Smooth muscle cell (in vitro differentiated cells): ENCODE measurements around the gene ZRANB1. TPM values are rescaled to one million over a fixed set of nuclear protein-coding genes. Genes with fewer than 3 reads are reported as not detected.

Source experiments
- DNase-seq: peaks from one replicate; lab custom pipeline; 2025; ENCODE audit not compliant: unreplicated experiment; lab: John Stamatoyannopoulos, UW
- H2AFZ ChIP-seq: fragments of 200-600 bp; sonication (generic); 2 replicates; pipeline ENCODE4 v1.6.0; 2016; ENCODE audit warnings: antibody characterized with exemption, low read depth, mild to moderate bottlenecking
- H3F3A ChIP-seq: fragments of 200-600 bp; sonication (generic); 2 replicates; pipeline ENCODE4 v1.6.0; 2017; ENCODE audit warnings: antibody characterized with exemption, low read depth
- H3K27ac ChIP-seq: fragments of 200-600 bp; sonication (generic); 2 replicates; pipeline ENCODE4 v1.5.1; 2016; ENCODE audit warnings: low read depth, mild to moderate bottlenecking
- H3K27me3 ChIP-seq: fragments of 200-600 bp; sonication (generic); 2 replicates; pipeline ENCODE4 v1.6.1; 2016; ENCODE audit warnings: low read depth, mild to moderate bottlenecking
- H3K36me3 ChIP-seq: fragments of 200-600 bp; sonication (generic); 2 replicates; pipeline ENCODE4 v1.5.1; 2016; ENCODE audit warnings: low read depth
- H3K4me1 ChIP-seq: fragments of 200-600 bp; sonication (generic); 2 replicates; pipeline ENCODE4 v1.5.1; 2016; ENCODE audit warnings: low read depth
- H3K4me2 ChIP-seq: fragments of 200-600 bp; sonication (generic); 2 replicates; pipeline ENCODE4 v1.6.0; 2016; ENCODE audit warnings: mild to moderate bottlenecking
- H3K4me3 ChIP-seq: fragments of 200-600 bp; sonication (generic); 2 replicates; pipeline ENCODE4 v1.5.1; 2016; ENCODE audit warnings: mild to moderate bottlenecking
- H3K79me2 ChIP-seq: fragments of 200-600 bp; sonication (generic); 2 replicates; pipeline ENCODE4 v1.6.0; 2016; ENCODE audit warnings: low read depth, mild to moderate bottlenecking
- H3K9ac ChIP-seq: fragments of 200-600 bp; sonication (generic); 2 replicates; pipeline ENCODE4 v1.6.0; 2016; ENCODE audit warnings: low read depth
- H3K9me3 ChIP-seq: fragments of 200-600 bp; sonication (generic); replicated peaks from 2 replicates; pipeline ENCODE4 v1.5.1; 2016; ENCODE audit warnings: low read depth
- H4K20me1 ChIP-seq: fragments of 200-600 bp; sonication (generic); 2 replicates; pipeline ENCODE4 v1.6.0; 2016; ENCODE audit warnings: low read depth
- WGBS: methylation state at CpG from one replicate; pipeline ENCODE4 v1.1.7; 2016; ENCODE audit warnings: low lambda C conversion rate; 5-methylcytosine and 5-hydroxymethylcytosine counted together
- polyA plus RNA-seq: library from polyadenylated mRNA; unstranded; fragments of >200 nt; fragmentation: Nextera tagmentation; extraction: Ambion mirVana; gene quantifications from 2 replicates; pipeline ENCODE4 v1.2.1, GENCODE V29; 2016
- total RNA-seq: library from RNA; depleted of rRNA; stranded (reverse); fragments of >200 nt; gene quantifications from 2 replicates; pipeline ENCODE4 v1.2.3, GENCODE V29; 2014
- TF ChIP-seq, protein P1 (sequence below): fragments of 200-600 bp; sonication (generic); IDR thresholded peaks from 2 replicates; pipeline ENCODE4 v1.5.1; 2017; ENCODE audit warnings: borderline replicate concordance, mild to moderate bottlenecking, antibody characterized with exemption; ENCODE audit not compliant: insufficient read depth, poor library complexity, severe bottlenecking

ZRANB1 gene
- total RNA-seq (24.1 and 30.2 TPM in 2 replicates), polyA plus RNA-seq (7.5 and 8.2 TPM in 2 replicates)

DNA sequence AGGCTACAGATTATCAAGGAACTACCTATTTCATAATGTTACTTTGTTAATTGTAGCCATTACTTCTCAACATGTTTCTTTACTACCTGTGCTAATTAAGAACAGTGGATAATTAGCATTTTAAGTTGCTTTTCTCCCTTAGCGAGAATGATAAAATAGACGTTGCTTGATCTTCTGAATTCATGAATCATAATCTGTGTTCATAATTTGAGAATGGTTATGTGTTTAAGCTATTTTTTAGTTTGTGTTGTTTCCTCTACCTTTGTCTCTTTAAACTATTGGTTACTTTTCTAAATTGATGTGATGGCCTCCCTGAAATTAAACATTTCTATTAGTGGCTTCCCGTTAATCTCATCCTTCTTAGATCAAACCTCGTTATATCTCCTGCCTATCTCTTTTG is at the start of gene ZRANB1:
ZRANB1 (plus strand) TSS at position 301 of the 400 bp plus-strand sequence. CDS start 371 bp downstream, outside the sequence.
- H3K4me2 ChIP-seq, result no peak within 1 kb of the TSS
- H3K9ac ChIP-seq, result no peak within 1 kb of the TSS
- no peaks in the 10 kb centered on the region for H3K9me3 ChIP-seq
- H3K27me3 ChIP-seq, result no peaks in the 10 kb centered on the region
- H3K27ac ChIP-seq, result peak within 1 kb of the TSS; percentile 89
- peaks cover 100% of the 10 kb centered on the region for H4K20me1 ChIP-seq
- no peaks in the 10 kb centered on the region for H3F3A ChIP-seq
- WGBS, result 94% methylated on average over 4 of the region's 4 CpGs
- no peaks in the 10 kb centered on the region for H3K36me3 ChIP-seq
- no peak for DNase-seq
- no peak within 1 kb of the TSS for H3K4me3 ChIP-seq
- H3K4me1 ChIP-seq, result peaks cover 4% of the 10 kb centered on the region
- H3K79me2 ChIP-seq, result peaks cover 82% of the 10 kb centered on the region
- TF ChIP-seq, protein P1, sequence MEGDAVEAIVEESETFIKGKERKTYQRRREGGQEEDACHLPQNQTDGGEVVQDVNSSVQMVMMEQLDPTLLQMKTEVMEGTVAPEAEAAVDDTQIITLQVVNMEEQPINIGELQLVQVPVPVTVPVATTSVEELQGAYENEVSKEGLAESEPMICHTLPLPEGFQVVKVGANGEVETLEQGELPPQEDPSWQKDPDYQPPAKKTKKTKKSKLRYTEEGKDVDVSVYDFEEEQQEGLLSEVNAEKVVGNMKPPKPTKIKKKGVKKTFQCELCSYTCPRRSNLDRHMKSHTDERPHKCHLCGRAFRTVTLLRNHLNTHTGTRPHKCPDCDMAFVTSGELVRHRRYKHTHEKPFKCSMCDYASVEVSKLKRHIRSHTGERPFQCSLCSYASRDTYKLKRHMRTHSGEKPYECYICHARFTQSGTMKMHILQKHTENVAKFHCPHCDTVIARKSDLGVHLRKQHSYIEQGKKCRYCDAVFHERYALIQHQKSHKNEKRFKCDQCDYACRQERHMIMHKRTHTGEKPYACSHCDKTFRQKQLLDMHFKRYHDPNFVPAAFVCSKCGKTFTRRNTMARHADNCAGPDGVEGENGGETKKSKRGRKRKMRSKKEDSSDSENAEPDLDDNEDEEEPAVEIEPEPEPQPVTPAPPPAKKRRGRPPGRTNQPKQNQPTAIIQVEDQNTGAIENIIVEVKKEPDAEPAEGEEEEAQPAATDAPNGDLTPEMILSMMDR, result no peak
- no peak within 1 kb of the TSS for H2AFZ ChIP-seq

DNA sequence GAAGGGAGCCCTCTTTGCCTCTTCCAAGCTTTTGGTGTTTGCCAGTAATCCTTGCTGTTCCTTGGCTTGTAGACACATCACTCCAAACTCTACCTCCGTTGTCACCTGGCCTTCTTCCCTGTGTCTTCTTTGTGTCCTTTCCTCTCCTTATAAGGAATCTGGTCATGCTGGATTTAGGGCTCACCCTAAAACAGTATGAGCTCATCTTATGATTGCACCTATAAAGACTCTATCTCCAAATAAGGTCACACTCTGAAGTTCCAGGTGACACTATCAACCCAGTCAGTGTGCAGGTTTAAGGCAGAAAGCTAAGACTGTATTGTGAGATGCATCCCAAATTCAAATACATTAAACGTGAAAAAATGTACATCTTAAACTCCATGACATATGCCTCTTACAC is 49.0 kb upstream of the ZRANB1 start:
- 76% methylated on average over 2 of the region's 2 CpGs for WGBS
- H3K9me3 ChIP-seq, result no peaks in the 10 kb centered on the region
- no peak overlapping the region for H3K9ac ChIP-seq
- no peaks in the 10 kb centered on the region for H3K27me3 ChIP-seq
- H3K36me3 ChIP-seq, result no peaks in the 10 kb centered on the region
- no peaks in the 10 kb centered on the region for H4K20me1 ChIP-seq
- TF ChIP-seq, protein P1, result no peak
- H3K4me1 ChIP-seq, result no peaks in the 10 kb centered on the region
- no peak overlapping the region for H3K4me2 ChIP-seq
- no peak overlapping the region for H3K4me3 ChIP-seq
- no peak overlapping the region for H2AFZ ChIP-seq
- H3F3A ChIP-seq, result no peaks in the 10 kb centered on the region
- no peak for DNase-seq
- no peak overlapping the region for H3K27ac ChIP-seq
- H3K79me2 ChIP-seq, result no peaks in the 10 kb centered on the region

DNA sequence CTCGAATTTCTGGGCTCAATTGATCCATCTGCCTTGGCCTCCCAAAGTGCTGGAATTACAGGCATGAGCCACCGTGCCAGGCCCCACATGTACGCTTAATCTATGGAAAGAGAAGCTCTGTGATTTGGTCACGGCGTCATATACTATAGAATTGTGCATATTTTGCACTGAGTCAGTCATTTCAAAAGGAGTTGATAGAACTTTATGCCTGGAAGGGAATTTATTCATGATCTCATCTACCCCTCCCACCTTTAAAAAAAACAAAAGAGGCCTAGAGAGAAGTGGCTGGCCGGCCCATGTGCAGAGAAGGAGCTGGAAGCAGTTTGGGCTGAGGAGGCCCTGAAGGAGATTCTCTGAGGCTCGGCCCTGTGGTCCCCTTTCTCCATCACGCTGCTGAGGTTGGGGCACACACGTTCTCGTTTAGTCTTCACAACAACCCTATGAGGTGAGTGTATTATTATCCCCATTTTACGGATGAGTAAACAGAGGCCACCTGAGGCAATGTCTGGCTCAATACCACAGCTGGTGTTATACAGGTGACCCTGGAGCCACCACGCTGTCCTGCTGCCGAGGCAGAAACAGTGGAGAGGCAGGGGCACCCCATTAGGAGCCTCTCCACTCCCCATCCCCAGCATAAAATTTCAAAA is 47.2 kb upstream of the ZRANB1 start:
- Histone ChIP-seq H3K27me3 (no peaks in the 10 kb centered on the region), H3K27ac (no peak overlapping the region), H3K79me2 (no peaks in the 10 kb centered on the region), H4K20me1 (no peaks in the 10 kb centered on the region), H2AFZ (no peak overlapping the region), H3K4me1 (no peaks in the 10 kb centered on the region), H3K4me2 (no peak overlapping the region), H3F3A (no peaks in the 10 kb centered on the region), H3K4me3 (no peak overlapping the region), H3K36me3 (no peaks in the 10 kb centered on the region), H3K9ac (no peak overlapping the region), H3K9me3 (no peaks in the 10 kb centered on the region)
- no peak for DNase-seq
- WGBS, result 88% methylated on average over 13 of the region's 13 CpGs
- TF ChIP-seq, protein P1, result no peak

DNA sequence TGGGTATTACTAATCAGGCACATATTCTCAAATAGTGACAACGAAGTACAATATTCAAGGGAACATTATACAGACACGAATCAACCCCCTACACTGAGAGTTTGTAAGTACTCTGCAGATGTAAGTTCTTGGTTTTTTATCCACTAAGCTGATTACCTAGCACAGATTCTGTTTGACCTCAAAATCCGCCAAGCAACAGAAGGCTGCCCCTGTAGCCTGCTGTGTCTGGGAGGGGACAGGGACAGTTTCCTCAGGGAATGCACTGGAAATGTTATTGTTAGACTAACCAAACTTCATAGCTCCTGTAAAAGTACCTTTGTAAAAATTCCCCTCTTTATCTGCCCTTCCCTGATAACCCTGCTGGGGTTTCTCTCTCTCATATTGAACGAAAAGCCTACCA is 45.2 kb upstream of the ZRANB1 start:
- DNase-seq, result no peak
- Histone ChIP-seq H3K9ac (no peak overlapping the region), H3K4me2 (no peak overlapping the region), H3K36me3 (no peaks in the 10 kb centered on the region), H3K79me2 (no peaks in the 10 kb centered on the region), H4K20me1 (no peaks in the 10 kb centered on the region), H3K4me1 (no peaks in the 10 kb centered on the region), H3F3A (no peaks in the 10 kb centered on the region), H3K27me3 (peaks cover 3% of the 10 kb centered on the region), H3K9me3 (no peaks in the 10 kb centered on the region), H3K4me3 (no peak overlapping the region), H2AFZ (no peak overlapping the region), H3K27ac (no peak overlapping the region)
- WGBS, result 82% methylated on average over 4 of the region's 4 CpGs
- TF ChIP-seq, protein P1, result no peak
